Kasumi-1 (cell line): Measurements from ENCODE around the gene OR6C4.
"Not testable (repeated sequence)": the region's sequence is repeated elsewhere in the genome, so short reads cannot be mapped to it uniquely, and the experiment has no call there.

Experiments
- DNase-seq, 2 experiments: peaks; one replicate each; lab custom pipeline; 2025; lab: John Stamatoyannopoulos, UW

OR6C4 gene

DNA sequence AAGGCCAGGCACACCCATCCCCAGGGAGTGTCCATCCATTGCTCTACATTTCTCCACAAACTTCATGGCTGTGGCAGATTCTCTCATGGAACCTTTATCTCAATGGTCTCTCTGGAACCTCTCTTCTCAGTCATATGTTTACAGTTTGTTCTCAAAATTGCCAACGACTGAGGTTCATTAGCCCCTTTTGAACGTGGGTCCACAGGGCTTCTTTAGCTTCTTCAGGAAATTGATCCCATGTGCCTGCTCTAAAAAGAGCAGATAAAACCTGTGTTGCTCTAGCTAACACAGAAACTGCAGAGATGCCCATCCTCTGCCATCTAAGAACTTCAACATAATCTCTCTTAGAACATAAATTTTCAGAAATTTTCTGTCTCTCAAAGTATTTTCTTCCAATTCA lies at the start of gene OR6C4:
Gene OR6C4 (plus strand): TSS at position 301 of the 400 bp plus-strand sequence. CDS start 1,625 bp downstream, outside the sequence.
- no peak for DNase-seq

DNA sequence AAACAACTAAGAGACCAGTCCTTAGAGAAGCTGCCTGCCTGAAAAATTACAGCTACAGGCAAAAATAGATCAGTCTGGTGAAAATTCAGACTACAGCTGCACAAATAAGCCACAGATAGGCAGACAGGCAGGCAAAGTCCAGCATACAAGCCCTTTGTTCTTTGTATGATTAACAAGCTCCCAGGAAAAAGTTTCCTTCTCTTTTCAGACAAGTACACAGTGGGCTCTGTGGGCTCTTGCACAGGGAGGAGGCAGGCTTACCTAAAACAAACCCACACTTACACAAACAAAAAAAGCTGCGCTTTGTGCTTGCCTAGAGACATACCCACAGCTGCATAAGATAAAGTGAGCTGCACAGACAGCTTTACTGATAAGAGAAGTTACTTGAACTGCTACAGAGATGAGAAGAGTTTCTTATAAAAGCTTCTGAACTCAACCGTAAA lies 49.6 kb upstream of the OR6C4 start:
- DNase-seq, result no peak

DNA sequence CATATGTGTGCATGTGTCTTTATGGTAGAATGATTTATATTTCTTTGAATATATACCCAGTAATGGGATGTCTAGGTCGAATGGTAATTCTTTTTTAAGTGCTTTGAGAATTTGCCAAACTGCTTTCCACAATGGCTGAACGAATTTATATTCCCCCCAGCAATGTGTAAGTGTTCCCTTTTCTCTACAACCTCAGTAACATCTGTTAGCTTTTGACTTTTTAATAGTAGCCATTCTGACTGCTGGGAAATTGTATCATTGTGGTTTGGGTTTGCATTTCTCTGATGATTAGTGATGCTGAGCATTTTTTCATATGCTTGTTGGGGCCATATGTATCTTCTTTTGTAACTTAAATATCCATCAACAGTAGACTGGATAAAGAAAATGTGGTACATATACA lies 47.8 kb upstream of the OR6C4 start:
- DNase-seq, result no peak

DNA sequence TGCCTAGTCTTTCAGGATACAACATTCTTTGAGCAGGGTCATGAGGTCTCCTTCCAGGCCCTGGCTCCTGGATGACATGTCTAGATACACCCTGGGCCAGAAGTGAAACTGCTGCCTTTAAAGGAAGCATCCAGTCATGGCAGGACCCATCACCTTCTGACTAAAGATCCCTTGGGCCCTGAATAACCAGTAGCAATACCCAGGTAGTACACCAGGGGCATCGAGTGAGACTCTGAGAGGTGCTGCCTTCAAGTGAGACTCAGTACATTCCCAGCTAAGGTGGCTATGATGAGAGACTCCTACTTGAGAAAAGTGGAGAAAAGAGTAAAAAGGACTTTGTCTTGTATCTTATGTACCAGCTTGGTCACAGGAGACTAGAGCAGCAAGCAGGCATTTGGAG lies 33.7 kb upstream of the OR6C4 start:
- no peak for DNase-seq

DNA sequence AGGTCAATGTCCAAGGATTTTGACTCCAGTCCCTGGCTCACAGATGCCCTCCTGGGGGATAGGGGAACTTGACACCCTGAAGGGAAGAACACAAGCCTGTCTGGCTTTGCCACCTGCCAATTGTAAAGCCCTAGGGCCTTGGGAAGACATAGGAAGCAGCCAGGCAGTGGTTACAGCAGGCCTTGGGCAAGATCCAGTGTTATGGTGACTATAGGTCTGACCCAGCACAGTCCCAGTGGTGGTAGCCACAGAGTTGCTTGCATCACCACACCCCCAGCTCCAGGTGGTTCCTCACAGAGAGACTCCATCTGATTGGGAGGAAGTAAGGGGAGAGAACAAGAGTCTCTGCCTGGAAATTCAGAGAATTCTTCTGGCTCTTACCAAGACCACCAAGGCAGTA lies 33.0 kb upstream of the OR6C4 start:
- DNase-seq, result no peak

DNA sequence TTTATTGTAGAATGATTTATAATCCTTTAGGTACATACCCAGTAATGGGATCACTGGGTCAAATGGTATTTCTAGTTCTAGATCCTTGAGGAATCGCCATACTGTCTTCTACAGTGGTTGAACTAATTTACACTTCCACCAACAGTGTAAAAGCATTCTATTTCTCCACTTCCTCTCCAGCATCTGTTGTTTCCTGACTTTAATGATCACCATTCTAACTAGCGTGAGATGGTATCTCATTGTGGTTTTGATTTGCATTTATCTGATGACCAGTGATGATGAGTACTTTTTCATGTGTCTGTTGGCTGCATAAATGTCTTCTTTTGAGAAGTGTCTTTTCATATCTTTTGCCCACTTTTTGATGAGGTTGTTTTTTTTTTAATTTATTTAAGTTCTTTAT lies 1.2 kb upstream of the OR6C4 start:
- DNase-seq, result not testable (repeated sequence)

DNA sequence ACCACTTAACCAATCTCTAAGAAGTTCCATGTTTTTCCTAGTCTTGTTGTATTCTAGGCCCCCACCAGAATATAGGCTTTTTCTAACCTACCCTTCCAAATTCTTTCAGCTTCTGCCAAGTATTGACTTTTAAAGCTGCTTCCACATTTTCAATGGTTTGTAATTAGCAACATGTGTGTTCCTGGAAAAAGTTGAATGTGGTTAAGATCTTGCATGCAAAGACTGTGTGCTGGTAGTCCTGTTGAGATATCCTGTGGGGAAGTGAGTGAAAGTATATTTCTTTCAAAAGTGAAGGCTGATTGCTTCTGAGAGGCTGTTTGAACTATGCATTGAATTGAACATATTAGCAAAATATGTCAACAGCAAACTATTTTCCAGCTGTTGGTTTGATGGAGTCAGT lies 646 bp upstream of the OR6C4 start:
- DNase-seq, result no peak

DNA sequence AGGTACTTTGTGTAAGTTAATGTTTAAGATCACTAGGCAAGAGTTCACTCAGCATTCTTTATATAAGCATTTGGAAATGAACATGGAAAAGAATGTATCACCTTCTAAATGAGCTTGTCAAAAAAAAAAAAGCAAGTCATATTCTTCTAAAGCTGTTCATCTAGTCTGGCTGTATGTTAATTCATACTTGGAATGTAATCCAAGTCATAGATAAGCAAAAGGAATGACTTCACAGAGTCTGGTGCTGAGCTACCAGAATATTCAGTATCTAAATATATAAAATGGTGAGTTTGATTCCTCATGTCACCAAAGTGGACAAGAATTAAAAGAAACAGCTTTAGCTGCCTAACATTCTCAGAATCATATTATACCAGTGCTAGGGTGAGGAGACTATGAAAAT lies 4.9 kb downstream of the OR6C4 start:
- no peak for DNase-seq

DNA sequence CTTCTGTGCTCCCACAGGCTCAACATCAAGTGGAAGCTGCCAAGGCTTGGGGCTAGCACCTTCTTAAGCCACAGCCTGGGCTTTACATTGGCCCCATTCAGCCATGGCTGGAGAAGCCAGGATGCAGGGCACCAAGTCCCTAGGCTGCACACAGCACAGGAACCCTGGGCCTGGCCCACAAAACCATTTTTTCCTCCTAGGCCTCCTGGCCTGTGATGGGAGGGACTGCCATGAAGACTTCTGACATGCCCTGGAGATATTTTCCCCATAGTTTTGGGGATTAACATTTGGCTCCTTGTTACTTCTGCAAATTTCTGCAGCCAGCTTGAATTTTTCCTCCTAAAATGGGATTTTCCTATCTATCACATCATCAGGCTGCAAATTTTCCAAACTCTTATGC lies 20.7 kb downstream of the OR6C4 start:
- DNase-seq, result not testable (repeated sequence)

DNA sequence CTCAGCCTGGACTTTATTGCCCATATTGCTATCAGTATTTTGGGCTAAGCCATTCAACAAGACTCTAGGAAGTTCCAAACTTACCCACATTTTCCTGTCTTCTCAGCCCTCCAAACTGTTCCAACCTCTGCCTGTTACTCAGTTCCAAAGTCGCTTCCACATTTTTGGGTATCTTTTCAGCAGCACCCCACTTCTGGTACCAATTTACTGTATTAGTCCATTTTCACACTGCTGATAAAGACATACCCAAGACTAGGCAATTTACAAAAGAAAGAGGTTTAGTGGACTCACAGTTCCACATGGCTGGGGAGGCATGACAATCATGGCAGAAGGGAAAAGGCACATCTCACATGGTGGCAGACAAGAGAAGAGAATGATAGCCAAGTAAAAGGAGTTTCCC lies 21.3 kb downstream of the OR6C4 start:
- DNase-seq, result not testable (repeated sequence)

DNA sequence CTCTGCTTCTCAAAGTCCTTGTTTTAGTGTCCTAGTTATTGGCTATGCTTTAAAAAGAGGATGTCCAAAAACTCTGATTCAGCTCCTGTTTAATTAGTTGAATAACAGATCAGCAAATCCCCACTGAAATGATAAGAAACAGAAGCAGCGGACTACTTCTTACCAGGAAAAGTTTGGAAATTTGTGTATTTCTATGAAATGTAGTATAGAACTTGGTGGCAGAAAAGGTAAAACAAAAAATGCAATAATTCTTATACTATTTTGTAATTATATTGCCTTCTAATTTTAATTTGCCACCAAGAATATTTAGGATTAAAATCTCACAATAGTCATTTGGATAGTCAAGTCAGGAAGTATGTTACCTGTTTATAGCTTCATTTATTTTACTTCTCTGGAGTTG lies 22.8 kb downstream of the OR6C4 start, which contains the start of gene OR2AP1:
Gene OR2AP1 (plus strand): TSS at position 301 of the 400 bp plus-strand sequence. CDS start 1,947 bp downstream, outside the sequence.
- no peak for DNase-seq

DNA sequence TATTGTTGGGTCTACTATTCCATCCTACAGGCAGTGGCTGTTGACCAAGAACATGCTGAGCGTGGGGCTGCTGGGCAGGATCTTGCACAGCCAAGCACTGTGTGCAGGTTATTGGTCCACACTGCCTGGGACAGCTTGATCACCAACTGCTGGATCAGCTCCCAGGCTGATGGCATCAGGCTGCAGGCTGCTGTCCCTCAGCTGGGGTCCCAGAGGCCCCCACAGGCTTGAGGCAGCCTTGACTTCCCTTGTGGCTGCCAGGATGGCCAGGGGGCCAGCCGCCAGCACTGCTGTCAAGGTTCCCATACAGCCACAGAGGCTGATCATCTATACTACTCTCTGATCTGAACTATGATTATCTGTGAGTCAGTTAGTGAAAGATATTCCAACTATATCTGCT lies 32.7 kb downstream of the OR6C4 start:
- DNase-seq, result no peak

DNA sequence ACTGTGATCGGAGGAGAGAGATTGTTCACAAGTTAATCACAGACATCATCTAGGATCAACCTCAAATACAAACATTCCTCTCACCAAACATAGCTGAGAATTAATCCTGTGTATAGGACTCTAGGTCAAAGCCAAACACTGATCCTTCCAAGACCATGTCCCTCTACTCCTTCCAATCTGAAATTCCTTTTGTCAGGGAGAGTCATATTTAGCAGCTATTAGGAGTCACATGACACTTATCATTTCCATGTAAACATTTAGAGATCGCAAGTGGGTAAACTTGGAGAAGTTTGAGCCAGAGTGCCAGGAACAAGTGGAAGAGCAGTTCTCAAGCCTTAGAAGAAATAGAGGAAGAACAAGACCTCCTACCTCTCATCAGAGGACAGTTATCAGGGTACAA lies 36.4 kb downstream of the OR6C4 start:
- no peak for DNase-seq

DNA sequence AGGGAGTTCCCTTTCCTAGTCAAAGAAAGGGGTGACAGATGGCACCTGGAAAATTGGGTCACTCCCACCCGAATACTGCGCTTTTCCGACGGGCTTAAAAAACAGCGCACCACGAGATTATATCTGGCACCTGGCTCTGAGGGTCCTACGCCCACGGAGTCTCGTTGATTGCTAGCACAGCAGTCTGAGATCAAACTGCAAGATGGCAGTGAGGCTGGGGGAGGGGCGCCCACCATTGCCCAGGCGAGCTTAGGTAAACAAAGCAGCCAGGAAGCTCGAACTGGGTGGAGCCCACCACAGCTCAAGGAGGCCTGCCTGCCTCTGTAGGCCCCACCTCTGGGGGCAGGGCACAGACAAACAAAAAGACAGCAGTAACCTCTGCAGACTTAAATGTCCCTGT lies 40.8 kb downstream of the OR6C4 start:
- DNase-seq, result not testable (repeated sequence)
